GM12801 (cell line): ENCODE measurements around the gene KRTAP10-3.

Source experiments
- TF ChIP-seq, protein P1 (sequence below): IDR thresholded peaks from one replicate; pipeline ENCODE4 v1.5.1; 2011; ENCODE audit warnings: control low read depth; ENCODE audit not compliant: insufficient read length; ENCODE audit errors: extremely low read depth

KRTAP10-3 gene

DNA sequence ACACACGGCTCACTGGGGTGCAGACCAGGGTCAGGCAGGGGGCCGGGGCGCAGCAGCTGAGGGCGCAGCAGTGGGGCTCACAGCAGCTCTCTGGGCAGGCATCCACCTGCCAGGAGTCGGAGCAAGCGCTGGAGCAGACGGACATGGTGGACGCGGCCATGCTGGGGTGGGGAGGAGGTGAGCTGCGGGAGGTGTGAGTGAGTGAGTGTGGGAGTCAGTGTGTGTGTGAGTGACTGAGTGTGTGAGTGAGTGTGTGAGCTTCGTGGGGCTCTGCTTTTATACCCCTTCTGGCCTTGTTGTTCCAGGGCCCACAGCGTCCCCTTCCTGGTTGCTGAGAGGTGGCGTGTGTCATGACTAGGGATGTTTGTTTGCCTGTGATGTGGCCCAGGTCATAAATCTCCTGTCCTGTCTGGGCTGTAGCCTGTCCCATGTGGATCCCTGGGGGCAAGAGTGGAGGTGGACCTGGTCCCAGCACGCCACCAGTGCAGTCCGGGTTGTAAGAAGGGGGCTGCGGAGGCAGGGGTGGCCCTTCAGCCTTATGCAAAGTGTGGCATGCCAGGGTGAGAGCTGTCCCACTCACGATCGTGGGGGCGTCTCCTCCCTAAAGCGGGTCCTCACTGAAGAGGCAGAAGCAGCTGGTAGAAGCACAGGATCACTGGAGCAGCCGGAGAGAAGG, 18.5 kb downstream of the KRTAP10-3 start, which contains the start of gene KRTAP10-1:
KRTAP10-1 (minus strand) TSS at position 205 of the 676 bp plus-strand sequence; CDS start at position 160, 45 bp downstream.
- TF ChIP-seq, protein P1, sequence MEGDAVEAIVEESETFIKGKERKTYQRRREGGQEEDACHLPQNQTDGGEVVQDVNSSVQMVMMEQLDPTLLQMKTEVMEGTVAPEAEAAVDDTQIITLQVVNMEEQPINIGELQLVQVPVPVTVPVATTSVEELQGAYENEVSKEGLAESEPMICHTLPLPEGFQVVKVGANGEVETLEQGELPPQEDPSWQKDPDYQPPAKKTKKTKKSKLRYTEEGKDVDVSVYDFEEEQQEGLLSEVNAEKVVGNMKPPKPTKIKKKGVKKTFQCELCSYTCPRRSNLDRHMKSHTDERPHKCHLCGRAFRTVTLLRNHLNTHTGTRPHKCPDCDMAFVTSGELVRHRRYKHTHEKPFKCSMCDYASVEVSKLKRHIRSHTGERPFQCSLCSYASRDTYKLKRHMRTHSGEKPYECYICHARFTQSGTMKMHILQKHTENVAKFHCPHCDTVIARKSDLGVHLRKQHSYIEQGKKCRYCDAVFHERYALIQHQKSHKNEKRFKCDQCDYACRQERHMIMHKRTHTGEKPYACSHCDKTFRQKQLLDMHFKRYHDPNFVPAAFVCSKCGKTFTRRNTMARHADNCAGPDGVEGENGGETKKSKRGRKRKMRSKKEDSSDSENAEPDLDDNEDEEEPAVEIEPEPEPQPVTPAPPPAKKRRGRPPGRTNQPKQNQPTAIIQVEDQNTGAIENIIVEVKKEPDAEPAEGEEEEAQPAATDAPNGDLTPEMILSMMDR, result no peak

DNA sequence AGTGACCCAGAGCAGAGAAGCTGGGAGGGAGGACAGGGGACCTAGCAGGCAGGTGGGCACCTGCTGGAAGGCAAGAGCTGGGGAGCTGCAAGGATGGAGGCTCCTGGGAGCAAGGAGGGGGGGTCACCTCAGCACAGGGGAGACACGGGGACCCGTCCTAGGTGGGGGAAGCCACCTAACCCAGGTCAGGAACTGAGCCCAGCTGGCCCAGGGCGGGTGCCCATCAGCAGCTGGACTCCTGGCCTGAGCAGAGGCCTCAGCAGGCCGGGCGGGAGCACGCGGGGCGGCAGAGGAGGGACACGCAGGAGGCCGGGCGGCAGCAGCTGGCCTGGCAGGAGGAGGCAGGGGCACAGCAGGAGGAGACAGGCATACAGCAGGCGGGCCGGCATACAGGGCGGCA, 19.5 kb downstream of the KRTAP10-3 start:
- TF ChIP-seq, protein P1, result no peak

DNA sequence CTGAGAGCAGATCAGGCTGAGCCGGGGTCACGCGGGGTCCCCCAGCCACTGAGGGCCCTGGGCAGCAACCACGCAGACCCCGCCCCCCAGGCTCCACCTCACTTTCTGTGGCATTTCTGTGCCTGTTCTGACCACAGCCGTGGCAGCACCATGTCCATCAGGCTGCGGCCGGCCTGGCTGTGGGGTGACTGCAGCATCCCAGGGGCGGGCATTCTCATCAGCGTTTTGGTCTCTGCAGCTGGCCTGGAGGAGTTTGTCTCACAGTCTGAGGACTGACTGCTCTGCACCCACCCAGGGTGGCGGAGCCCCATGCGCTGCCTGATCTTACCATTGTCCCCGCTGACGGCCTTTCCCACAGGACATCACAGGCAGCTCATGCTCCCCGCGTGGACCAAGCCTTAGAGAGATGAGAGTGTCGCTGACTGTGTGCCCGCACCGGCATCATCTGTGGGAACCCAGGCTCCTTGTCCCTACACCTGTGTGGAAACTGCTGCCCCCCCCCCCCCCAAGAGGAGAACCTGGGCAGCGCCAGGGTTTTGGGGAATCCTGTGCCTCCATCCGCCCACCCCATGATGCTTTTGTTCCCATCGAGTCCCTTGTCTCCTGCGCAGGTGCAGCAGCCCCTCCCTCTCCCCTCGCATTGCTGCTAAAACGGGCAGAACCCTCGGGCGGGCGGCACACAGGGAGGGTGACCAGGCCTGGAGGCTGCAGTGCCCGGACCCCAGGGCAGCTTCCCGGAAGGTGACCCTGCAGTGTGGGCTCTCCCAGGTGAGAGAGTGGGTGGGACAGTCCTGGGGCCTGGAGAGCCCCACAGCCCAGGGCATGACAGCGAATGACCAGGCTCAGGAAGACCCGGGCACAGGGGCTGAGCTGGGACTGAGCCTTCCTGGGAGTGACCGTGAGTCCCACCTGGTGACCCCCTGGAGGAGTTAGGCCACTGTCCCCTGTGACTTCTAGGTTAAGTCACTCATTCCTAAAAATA, 20.4 kb downstream of the KRTAP10-3 start:
- TF ChIP-seq, protein P1, result no peak

DNA sequence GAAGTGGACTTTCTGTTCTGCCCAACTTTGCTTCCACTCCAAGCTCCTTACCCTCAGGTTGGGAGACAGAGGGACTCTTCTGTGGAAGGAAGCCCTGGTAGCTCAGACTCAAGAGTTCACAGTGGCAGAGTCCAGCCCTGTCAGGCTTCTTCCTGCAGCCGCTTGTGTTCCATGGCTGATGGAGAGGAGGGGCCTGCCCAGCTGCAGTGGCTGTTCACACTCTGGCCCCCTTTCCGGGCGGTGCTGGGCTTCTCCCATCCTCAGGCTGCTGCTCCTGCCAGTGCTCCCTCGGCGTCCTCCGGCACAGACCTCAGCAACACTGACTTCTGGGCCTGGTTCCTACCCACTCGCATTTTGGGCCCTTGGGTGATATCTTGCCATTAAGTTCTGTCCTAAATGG, 22.6 kb downstream of the KRTAP10-3 start:
- TF ChIP-seq, protein P1, result no peak

DNA sequence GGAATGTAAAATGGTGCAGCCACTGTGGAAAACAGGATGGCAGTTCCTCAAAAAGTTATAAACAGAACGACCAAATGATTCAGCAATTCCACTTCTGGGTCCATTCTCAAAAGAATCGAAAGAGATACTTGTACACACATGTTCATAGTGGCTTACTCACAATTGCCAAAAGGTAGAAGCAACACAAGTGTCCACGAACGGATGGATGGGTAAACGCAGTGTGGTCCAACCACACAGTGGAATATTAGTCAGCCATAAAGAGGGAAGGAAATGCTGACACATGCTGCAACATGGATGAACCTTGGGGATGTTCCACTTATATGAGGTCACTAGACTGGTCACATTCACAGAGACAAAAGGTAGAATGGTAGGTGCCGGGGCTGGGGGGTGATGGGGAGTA, 23.9 kb downstream of the KRTAP10-3 start:
- TF ChIP-seq, protein P1, result no peak

DNA sequence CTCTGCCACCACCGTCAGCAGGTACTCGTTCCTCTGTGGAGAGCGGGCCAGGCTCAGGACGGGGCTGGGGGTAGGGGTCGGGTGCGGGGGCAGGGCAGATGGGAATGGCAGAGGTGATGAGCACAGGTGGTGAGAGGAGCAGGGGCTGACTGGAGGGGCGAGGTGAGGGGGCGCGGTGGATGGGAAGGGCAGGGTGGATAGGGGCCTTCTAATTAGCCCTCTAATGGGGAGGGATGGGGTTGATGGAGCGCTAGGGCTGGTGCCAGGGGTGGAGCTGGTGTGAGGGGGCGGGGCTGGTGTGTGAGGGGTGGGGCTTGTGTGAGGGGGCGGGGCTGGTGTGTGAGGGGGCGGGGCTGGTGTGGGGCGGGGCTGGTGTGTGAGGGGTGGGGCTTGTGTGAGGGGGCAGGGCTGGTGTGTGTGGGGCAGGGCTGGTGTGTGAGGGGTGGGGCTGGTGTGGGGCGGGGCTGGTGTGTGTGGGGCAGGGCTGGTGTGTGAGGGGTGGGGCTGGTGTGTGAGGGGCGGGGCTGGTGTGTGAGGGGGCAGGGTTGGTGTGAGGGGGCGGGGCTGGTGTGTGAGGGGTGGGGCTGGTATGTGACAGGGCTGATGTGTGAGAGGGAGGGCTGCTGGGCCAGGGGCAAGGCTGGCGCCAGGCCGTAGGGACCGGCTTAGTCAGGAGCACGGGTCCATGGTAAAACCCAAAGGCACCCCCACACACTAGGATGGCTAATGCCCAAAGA, 24.5 kb downstream of the KRTAP10-3 start:
- TF ChIP-seq, protein P1, result no peak
